Measurements from ENCODE around the gene SLC25A44.

SLC25A44 gene

DNA sequence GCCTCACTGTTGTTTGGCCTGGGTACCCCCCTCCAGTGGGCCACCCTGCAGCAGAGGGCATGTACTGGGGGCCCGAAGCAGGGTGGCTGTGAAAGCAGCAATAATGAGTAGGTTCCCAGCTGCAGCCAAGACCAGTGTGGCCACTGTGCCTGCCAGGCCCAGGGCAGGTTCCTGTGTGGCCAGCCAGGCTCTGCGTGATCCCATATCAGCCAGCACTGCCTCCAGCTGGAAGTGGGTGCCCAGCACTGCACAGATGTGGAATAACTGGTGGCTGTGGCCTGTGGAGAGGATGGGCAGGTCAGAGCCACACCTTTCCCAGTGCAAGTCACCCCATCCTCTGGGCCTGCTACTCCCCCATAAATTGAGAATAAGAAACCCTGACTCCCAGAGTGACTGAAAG is 50.2 kb downstream of the SLC25A44 start:
- DNase-seq = no peak

DNA sequence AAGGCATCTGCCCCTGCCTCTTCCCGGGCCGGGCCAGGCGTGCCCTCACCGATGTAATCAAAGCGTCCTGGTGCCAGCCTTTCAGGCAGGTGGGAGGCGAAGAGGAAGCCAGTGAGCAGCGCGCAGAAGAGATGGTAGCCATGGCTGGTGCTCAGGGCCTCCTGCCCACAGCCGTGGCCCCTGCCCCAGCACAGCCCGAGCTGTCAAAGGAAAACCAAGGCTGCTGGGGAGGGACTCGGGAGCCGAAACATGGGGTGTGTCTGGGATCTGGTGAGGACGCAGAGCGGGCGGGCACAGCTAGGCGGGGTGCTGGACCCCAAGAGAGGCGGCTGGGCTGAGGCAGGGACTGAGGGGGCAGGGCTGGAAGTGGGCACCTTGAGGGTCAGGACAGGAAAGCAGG is 50.8 kb downstream of the SLC25A44 start:
- no peak for DNase-seq

- DNase-seq = no peak
These were observed 51.7 kb downstream of the SLC25A44 start for GRCh38 chr1:156245451-156246232.

DNA sequence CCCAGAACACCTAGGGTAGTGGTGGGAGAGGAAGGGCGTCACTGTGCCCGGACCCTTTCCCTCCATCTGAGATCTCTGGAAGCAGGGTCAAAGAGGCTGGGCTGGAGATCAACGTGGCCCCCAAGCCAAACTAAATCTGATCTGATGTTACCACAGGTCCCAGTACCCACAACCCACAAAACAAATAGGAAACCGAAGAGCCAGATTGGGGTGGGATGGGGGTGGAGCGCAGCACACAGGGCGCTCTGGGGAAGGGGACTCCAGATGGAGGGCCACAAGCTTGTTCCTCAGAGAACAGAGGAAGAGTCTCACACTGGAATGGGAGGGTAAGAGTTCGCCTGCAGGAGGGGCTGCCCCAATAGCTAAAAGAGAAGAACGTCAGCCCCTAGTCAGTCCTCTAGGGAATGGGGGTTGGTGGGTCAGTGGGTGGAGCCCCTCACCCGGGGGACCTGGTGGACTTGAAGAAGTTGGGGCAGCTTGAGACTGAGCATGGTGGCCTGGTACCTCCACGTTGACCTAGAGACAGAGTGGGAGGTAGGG is 52.4 kb downstream of the SLC25A44 start:
- no peak for DNase-seq

GRCh38 chr1:156246781-156247459 is 53.0 kb downstream of the SLC25A44 start:
- no peak for DNase-seq

DNA sequence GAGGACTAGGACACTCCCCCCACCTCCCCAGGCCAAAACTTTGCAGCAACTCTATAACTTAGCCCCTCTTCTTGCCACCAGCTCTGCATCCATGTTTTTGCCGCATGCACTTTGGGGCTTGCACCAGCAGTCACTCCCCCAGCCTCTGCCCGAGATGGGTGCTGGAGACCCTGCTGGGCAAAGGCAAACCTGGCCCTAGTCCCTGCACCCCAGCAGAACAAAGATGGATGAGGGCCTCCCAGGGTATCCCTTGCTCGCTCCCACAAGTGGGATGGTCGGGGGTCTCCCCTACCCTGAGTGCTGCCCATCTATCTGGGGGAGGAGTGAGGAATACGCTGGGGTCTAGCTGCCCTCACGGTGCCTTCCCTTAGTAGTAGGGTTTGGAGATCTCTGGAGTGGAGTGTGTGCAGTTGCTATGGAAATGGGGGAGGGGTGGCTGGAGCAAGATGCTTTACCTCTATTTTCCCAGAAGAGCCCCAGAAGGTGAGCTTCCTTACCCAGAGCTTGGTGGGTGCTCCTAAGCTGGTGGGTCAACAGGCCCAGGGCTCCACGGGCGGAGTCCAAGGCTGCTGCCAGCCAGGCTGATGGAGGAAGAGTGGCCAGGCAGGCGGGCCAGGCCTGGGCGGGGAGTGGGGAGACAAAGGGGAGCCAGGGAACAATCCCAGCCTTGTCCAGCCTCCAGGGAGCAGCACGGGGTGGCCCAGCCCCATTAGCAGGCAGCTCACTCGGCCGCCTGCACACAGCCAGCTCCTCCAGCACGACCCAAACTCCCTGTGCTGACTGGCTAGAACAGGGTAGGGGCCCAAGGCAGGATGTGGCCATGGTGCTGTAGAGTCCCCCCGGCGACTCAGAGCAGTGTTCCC is 53.8 kb downstream of the SLC25A44 start, which contains the start of gene PAQR6:
Gene PAQR6, minus strand, starts transcription at position 597 of the 863 bp plus-strand sequence. CDS start 1,325 bp downstream, outside the sequence.
- no peak for DNase-seq

DNA sequence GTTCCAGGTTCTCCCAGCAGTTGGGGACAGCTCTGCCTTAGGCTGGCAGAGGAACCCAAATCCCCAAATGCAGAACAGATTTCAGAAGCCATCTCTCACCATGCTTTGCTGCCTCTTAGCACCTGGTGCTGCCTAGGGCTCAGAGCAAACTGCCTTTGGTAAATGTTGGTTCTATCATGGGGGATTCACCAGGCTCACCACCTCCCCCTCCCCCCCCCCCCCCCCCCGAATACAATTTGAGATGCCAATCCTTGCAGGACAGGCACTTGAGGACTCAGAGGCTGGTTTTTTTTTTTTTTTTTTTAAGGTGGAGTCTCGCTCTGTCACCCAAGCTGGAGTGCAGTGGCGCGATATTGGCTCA is 54.4 kb downstream of the SLC25A44 start:
- no peak for DNase-seq

GRCh38 chr1:156249593-156249992 is 55.7 kb downstream of the SLC25A44 start:
- no peak for DNase-seq

DNA sequence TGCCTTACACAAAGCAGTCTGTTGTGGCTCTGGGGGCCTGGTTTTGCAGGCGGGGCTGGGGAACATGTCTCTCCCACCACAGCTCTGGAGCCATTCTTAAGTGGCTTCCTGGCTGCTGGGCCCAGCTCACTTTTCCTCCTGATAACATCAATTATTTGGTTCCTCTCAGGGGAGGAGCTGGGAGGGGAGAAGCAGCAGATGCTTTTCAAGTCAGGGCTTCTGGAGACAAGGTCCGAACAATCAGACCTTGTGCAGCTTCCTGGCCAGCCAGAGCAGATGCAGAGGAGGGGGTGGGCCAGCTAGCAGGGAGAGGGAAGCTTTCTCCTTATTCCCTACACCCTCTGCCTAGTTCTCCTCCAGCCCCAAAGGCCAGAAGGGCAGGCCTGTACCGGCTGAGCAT is 57.6 kb downstream of the SLC25A44 start:
- no peak for DNase-seq

- no peak for DNase-seq
These were observed 59.7 kb downstream of the SLC25A44 start for GRCh38 chr1:156253634-156254033.

DNA sequence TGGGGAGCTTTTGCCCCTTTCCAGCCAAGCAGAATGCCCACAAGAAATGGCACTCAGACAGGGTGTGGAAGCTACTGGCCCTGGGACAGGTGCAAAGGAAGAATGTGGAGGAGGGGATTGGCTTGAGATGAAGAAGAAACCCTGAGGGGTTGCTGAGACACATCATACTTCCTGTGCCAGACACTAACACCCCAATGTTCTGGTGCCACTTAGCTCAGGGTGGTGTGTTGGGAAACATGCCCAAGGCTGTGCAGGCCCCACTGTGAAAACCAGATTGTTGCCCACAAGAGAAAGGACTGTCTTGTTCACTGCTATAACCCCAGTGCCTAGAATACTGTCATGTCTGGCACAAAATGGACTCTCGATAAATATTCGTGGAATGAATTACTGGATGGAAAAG is 63.8 kb downstream of the SLC25A44 start:
- no peak for DNase-seq

- no peak for DNase-seq
These were observed 65.0 kb downstream of the SLC25A44 start for GRCh38 chr1:156258859-156259258.

DNA sequence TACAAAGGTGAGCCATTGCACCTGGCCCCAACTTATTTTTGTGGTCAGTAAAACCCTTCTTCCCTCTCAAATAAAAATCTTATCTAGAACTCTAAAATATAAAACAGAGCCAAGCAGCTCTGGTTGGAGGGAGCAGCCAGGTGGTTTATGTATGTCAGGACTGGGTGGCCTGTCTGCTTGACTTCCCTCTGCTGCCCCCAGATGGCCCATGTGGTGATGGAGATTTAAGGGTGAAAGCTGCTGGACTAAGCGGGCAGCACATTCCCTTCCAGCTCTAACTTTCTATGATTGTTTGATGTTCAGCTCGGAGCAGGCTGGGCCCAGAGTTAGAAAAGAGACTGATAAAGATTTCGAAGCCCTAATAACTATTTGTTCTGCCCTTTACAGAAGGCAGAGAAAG is 65.9 kb downstream of the SLC25A44 start:
- no peak for DNase-seq

GRCh38 chr1:156260896-156261295 is 67.0 kb downstream of the SLC25A44 start:
- DNase-seq = no peak
